ENCODE results near the gene IFNW1. TPM values are rescaled to one million over a fixed set of nuclear protein-coding genes. Genes with fewer than 3 reads are reported as not detected.
"Not testable (repeated sequence)": the region's sequence is repeated elsewhere in the genome, so short reads cannot be mapped to it uniquely, and the experiment has no call there.

Gene IFNW1
- total RNA-seq, 1 experiment from 2014 or later: not detected

GRCh38 chr9:21137020-21137419, 4.6 kb downstream of the IFNW1 start:
- no peaks in the 10 kb centered on the region for H3K9me2 ChIP-seq (ENCODE audit: insufficient read depth)
- H3K27ac ChIP-seq: no peak overlapping the region
- TF ChIP-seq CTCF (conservative IDR thresholded peaks at IDR 0.05): no peak
- no peak for TF ChIP-seq EZH2 (IDR thresholded peaks at IDR 0.05; ENCODE audit: low read depth)
- H3F3A ChIP-seq (ENCODE audit: insufficient read depth, low read depth): no peaks in the 10 kb centered on the region
- H3K27me3 ChIP-seq (ENCODE audit: insufficient read depth, low read depth): no peaks in the 10 kb centered on the region
- H3K4me1 ChIP-seq (replicated peaks; ENCODE audit: insufficient read depth): no peaks in the 10 kb centered on the region
- BruUV-seq (replicated peaks): no TSS peak
- H3K79me2 ChIP-seq (ENCODE audit: low read depth): no peaks in the 10 kb centered on the region
- H4K20me1 ChIP-seq (ENCODE audit: insufficient read depth): no peaks in the 10 kb centered on the region
- intact Hi-C loops (cut with micrococcal nuclease; ENCODE audit: unreplicated experiment): no loop called here
- CTCF ChIA-PET: no interaction called here
- no peaks in the 10 kb centered on the region for H3K36me3 ChIP-seq (ENCODE audit: low read depth)
- H3K4me3 ChIP-seq: no peak overlapping the region
- POLR2A ChIA-PET (ENCODE audit: unreplicated experiment): no interaction called here
- H3K4me2 ChIP-seq: no peak overlapping the region
- DNase-seq: no peak
- no peak overlapping the region for H2AFZ ChIP-seq
- no peaks in the 10 kb centered on the region for H3K9me3 ChIP-seq (ENCODE audit: insufficient read depth, low read depth)

- Histone ChIP-seq H3K4me3 (no peak overlapping the region), H4K20me1 (ENCODE audit: insufficient read depth) (no peaks in the 10 kb centered on the region), H3K79me2 (ENCODE audit: low read depth) (no peaks in the 10 kb centered on the region), H3F3A (ENCODE audit: insufficient read depth, low read depth) (no peaks in the 10 kb centered on the region), H3K27ac (no peak overlapping the region), H2AFZ (no peak overlapping the region), H3K9me2 (ENCODE audit: insufficient read depth) (no peaks in the 10 kb centered on the region), H3K27me3 (ENCODE audit: insufficient read depth, low read depth) (no peaks in the 10 kb centered on the region), H3K36me3 (ENCODE audit: low read depth) (no peaks in the 10 kb centered on the region), H3K4me1 (replicated peaks; ENCODE audit: insufficient read depth) (no peaks in the 10 kb centered on the region), H3K9me3 (ENCODE audit: insufficient read depth, low read depth) (no peaks in the 10 kb centered on the region), H3K4me2 (no peak overlapping the region)
- POLR2A ChIA-PET (ENCODE audit: unreplicated experiment): no interaction called here
- BruUV-seq (replicated peaks): no TSS peak
- intact Hi-C loops (cut with micrococcal nuclease; ENCODE audit: unreplicated experiment): no loop called here
- CTCF ChIA-PET: no interaction called here
- no peak for DNase-seq
- no peak for TF ChIP-seq CTCF (conservative IDR thresholded peaks at IDR 0.05)
- TF ChIP-seq EZH2 (IDR thresholded peaks at IDR 0.05; ENCODE audit: low read depth): no peak
Measured at GRCh38 chr9:21135736-21136135, 5.9 kb downstream of the IFNW1 start.

DNA sequence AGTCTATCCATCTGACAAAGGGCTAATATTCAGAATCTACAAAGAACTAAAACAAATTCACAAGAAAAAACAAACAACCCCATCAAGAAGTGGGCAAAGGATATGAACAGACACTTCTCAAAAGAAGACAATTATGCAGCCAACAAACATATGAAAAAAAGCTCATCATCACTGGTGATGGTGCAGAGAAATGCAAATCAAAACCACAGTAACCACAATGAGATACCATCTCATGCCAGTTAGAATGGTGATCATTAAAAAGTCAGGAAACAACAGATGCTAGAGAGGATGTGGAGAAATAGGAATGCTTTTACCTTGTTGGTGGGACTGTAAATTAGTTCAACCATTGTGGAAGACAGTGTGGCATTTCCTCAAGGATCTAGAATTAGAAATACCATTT, 13.4 kb downstream of the IFNW1 start:
- H4K20me1 ChIP-seq (ENCODE audit: insufficient read depth); H3K4me3 ChIP-seq; H3K27me3 ChIP-seq (ENCODE audit: insufficient read depth, low read depth); CTCF ChIA-PET; intact Hi-C loops (cut with micrococcal nuclease; ENCODE audit: unreplicated experiment); H3K4me2 ChIP-seq; H3K9me2 ChIP-seq (ENCODE audit: insufficient read depth); BruUV-seq (replicated peaks); H3F3A ChIP-seq (ENCODE audit: insufficient read depth, low read depth); H2AFZ ChIP-seq; H3K27ac ChIP-seq; H3K9me3 ChIP-seq (ENCODE audit: insufficient read depth, low read depth); H3K4me1 ChIP-seq (replicated peaks; ENCODE audit: insufficient read depth); DNase-seq; POLR2A ChIA-PET (ENCODE audit: unreplicated experiment); H3K79me2 ChIP-seq (ENCODE audit: low read depth); H3K36me3 ChIP-seq (ENCODE audit: low read depth): not testable (repeated sequence)

GRCh38 chr9:21121595-21122251, 19.9 kb downstream of the IFNW1 start:
- H3K9me3 ChIP-seq (ENCODE audit: insufficient read depth, low read depth): no peaks in the 10 kb centered on the region
- no peaks in the 10 kb centered on the region for H3K9me2 ChIP-seq (ENCODE audit: insufficient read depth)
- ChIA-PET POLR2A (ENCODE audit: unreplicated experiment) (no interaction called here), CTCF (no interaction called here)
- no peak for TF ChIP-seq EZH2 (IDR thresholded peaks at IDR 0.05; ENCODE audit: low read depth)
- TF ChIP-seq CTCF (conservative IDR thresholded peaks at IDR 0.05): no peak
- H3K36me3 ChIP-seq (ENCODE audit: low read depth): no peaks in the 10 kb centered on the region
- H3K4me1 ChIP-seq (replicated peaks; ENCODE audit: insufficient read depth): no peaks in the 10 kb centered on the region
- no peaks in the 10 kb centered on the region for H3K79me2 ChIP-seq (ENCODE audit: low read depth)
- H4K20me1 ChIP-seq (ENCODE audit: insufficient read depth): no peaks in the 10 kb centered on the region
- H3K27me3 ChIP-seq (ENCODE audit: insufficient read depth, low read depth): no peaks in the 10 kb centered on the region
- BruUV-seq (replicated peaks): no TSS peak
- DNase-seq: no peak
- no peak overlapping the region for H3K4me2 ChIP-seq
- H3F3A ChIP-seq (ENCODE audit: insufficient read depth, low read depth): no peaks in the 10 kb centered on the region
- H2AFZ ChIP-seq: no peak overlapping the region
- intact Hi-C loops (cut with micrococcal nuclease; ENCODE audit: unreplicated experiment): no loop called here
- no peak overlapping the region for H3K4me3 ChIP-seq
- no peak overlapping the region for H3K27ac ChIP-seq
